Small intestine (tissue), 7 donors: Measurements from ENCODE around the gene ADAMTS18. TPM values are rescaled to one million over a fixed set of nuclear protein-coding genes. Genes with fewer than 3 reads are reported as not detected.
"Not testable (repeated sequence)": the region's sequence is repeated elsewhere in the genome, so short reads cannot be mapped to it uniquely, and the experiment has no call there.

Experiments used
- DNase-seq, 2 donors: peaks; one replicate each; pipeline versions ENCODE4 v3.0.0 to v3.0.0-alpha.2; 2013
- FAIRE-seq: peaks from 2 replicates; lab custom pipeline; 2012; peaks lifted over from hg19 to GRCh38; lab: Jason Lieb, UNC
- H3K27ac ChIP-seq, 3 donors: one replicate each; pipeline ENCODE4 v1.5.1; 2013; ENCODE audit warnings: low read length in 2 of 3, mild to moderate bottlenecking in 2 of 3, control low read depth in 1 of 3, inconsistent platforms in 1 of 3, low read depth in 1 of 3, moderate library complexity in 1 of 3
- H3K27me3 ChIP-seq, 3 donors: one replicate each; pipeline ENCODE4 v1.6.1; 2013; ENCODE audit warnings: low read length in 3 of 3, inconsistent platforms in 1 of 3; ENCODE audit not compliant: control insufficient read depth in 3 of 3, insufficient read depth in 3 of 3
- H3K36me3 ChIP-seq, 3 donors: one replicate each; pipeline ENCODE4 v1.6.1; 2013; ENCODE audit warnings: low read length in 3 of 3, inconsistent platforms in 1 of 3, low read depth in 1 of 3, mild to moderate bottlenecking in 1 of 3, moderate library complexity in 1 of 3; ENCODE audit not compliant: control insufficient read depth in 3 of 3, insufficient read depth in 2 of 3
- H3K4me1 ChIP-seq, 3 donors: one replicate each; pipeline ENCODE4 v1.6.1; 2013; ENCODE audit warnings: low read length in 2 of 3, inconsistent platforms in 1 of 3, low read depth in 1 of 3, mild to moderate bottlenecking in 1 of 3, moderate library complexity in 1 of 3; ENCODE audit not compliant: control insufficient read depth in 3 of 3, insufficient read depth in 2 of 3
- H3K4me3 ChIP-seq, 3 donors: one replicate each; pipeline ENCODE4 v1.5.1; 2013; ENCODE audit warnings: low read length in 3 of 3, control low read depth in 1 of 3, inconsistent platforms in 1 of 3, low read depth in 1 of 3, mild to moderate bottlenecking in 1 of 3, moderate library complexity in 1 of 3
- H3K9me3 ChIP-seq, 2 donors: one replicate each; pipeline ENCODE4 v1.6.1; 2013; ENCODE audit warnings: low read depth in 1 of 2, low read length in 1 of 2; ENCODE audit not compliant: control insufficient read depth in 2 of 2, insufficient read depth in 1 of 2
- WGBS, 3 donors: extraction: QIAGEN DNeasy Blood & Tissue Kit; methylation state at CpG; one replicate each; pipeline ENCODE4 v1.1.7; 2013; 5-methylcytosine and 5-hydroxymethylcytosine counted together
- polyA plus RNA-seq, 4 donors: library from polyadenylated mRNA; stranded (reverse) in 3 of 4; unstranded in 1 of 4; fragments of 200-250 nt in 3 of 4; fragments of 120-200 nt in 1 of 4; gene quantifications; one replicate each; pipeline versions ENCODE4 v1.2.1 to v1.2.3, GENCODE V29; 2013
- donor health status: healthy with polysubstance abuse.
- donor health status: control.
- donor health status: control.
- donor health status: Bipolar disorder and iron deficiency.
- donor health status: healthy.

Gene ADAMTS18
- polyA plus RNA-seq, 4 donors = 0.03 to 2.2 TPM; not detected in 2

- no peak overlapping the region for H3K4me3 ChIP-seq
- H3K4me1 ChIP-seq = no peaks in the 10 kb centered on the region
- H3K27me3 ChIP-seq = no peaks in the 10 kb centered on the region
- DNase-seq (peak in 1 of 2 donors; percentile 22), FAIRE-seq (no peak)
- no peak overlapping the region for H3K27ac ChIP-seq
- WGBS, 3 donors = 36 to 52% (median 45%) methylated on average over 10 of the region's 10 CpGs
- H3K9me3 ChIP-seq = no peaks in the 10 kb centered on the region
- no peaks in the 10 kb centered on the region for H3K36me3 ChIP-seq
These were observed 144.3 kb downstream of the ADAMTS18 start for GRCh38 chr16:77290451-77291115.

- Histone ChIP-seq H3K27me3 (no peaks in the 10 kb centered on the region), H3K4me3 (no peak overlapping the region), H3K9me3 (no peaks in the 10 kb centered on the region), H3K27ac (no peak overlapping the region), H3K4me1 (no peaks in the 10 kb centered on the region), H3K36me3 (no peaks in the 10 kb centered on the region)
- no peak for FAIRE-seq
- 60 to 81% (median 67%) methylated on average over 2 of the region's 2 CpGs for WGBS, 3 donors
- DNase-seq = no peak
These were observed 145.5 kb downstream of the ADAMTS18 start for GRCh38 chr16:77289331-77289809.

- 57 to 70% (median 59%) methylated on average over 3 of the region's 3 CpGs for WGBS, 3 donors
- no peak for FAIRE-seq
- H3K27me3 ChIP-seq = no peaks in the 10 kb centered on the region
These were observed 146.6 kb downstream of the ADAMTS18 start for GRCh38 chr16:77288222-77288621.

GRCh38 chr16:77285676-77286075 lies 149.2 kb downstream of the ADAMTS18 start:
- H3K4me1 ChIP-seq = no peaks in the 10 kb centered on the region
- no peak overlapping the region for H3K4me3 ChIP-seq
- 74 to 82% (median 78%) methylated on average over 5 of the region's 5 CpGs for WGBS, 3 donors
- H3K27ac ChIP-seq = no peak overlapping the region
- no peaks in the 10 kb centered on the region for H3K9me3 ChIP-seq
- no peak for FAIRE-seq
- no peak for DNase-seq
- no peaks in the 10 kb centered on the region for H3K36me3 ChIP-seq
- no peaks in the 10 kb centered on the region for H3K27me3 ChIP-seq

More at GRCh38 chr16:77288222-77288621, 146.6 kb downstream of the ADAMTS18 start:
- Histone ChIP-seq H3K9me3 (no peaks in the 10 kb centered on the region), H3K36me3 (no peaks in the 10 kb centered on the region), H3K4me3 (no peak overlapping the region), H3K27ac (no peak overlapping the region), H3K4me1 (no peaks in the 10 kb centered on the region)
- no peak for DNase-seq

GRCh38 chr16:77282345-77282744 lies 152.5 kb downstream of the ADAMTS18 start:
- DNase-seq (no peak), FAIRE-seq (no peak)
- no peaks in the 10 kb centered on the region for H3K4me1 ChIP-seq
- H3K27ac ChIP-seq = no peak overlapping the region
- no peaks in the 10 kb centered on the region for H3K36me3 ChIP-seq
- H3K9me3 ChIP-seq = no peaks in the 10 kb centered on the region
- H3K27me3 ChIP-seq = no peaks in the 10 kb centered on the region
- H3K4me3 ChIP-seq = no peak overlapping the region
- 46 to 69% (median 62%) methylated on average over 2 of the region's 2 CpGs for WGBS, 3 donors

GRCh38 chr16:77279316-77279715 lies 155.5 kb downstream of the ADAMTS18 start:
- WGBS, 3 donors = 59 to 64% (median 61%) methylated on average over 8 of the region's 8 CpGs
- DNase-seq, FAIRE-seq, H3K4me3 ChIP-seq, H3K9me3 ChIP-seq, H3K36me3 ChIP-seq, H3K4me1 ChIP-seq, H3K27me3 ChIP-seq, H3K27ac ChIP-seq: not testable (repeated sequence)

- H3K4me3 ChIP-seq = no peak overlapping the region
- no peaks in the 10 kb centered on the region for H3K9me3 ChIP-seq
- no peak for FAIRE-seq
- DNase-seq = no peak
- H3K27me3 ChIP-seq = no peaks in the 10 kb centered on the region
- no peaks in the 10 kb centered on the region for H3K36me3 ChIP-seq
- H3K4me1 ChIP-seq = no peaks in the 10 kb centered on the region
- 89 to 95% (median 89%) methylated on average over 2 of the region's 2 CpGs for WGBS, 3 donors
- no peak overlapping the region for H3K27ac ChIP-seq
These were observed 157.3 kb downstream of the ADAMTS18 start for GRCh38 chr16:77277571-77277970.

GRCh38 chr16:77277141-77277540 lies 157.7 kb downstream of the ADAMTS18 start:
- H3K27me3 ChIP-seq = no peaks in the 10 kb centered on the region
- FAIRE-seq (no peak), DNase-seq (no peak)
- H3K4me1 ChIP-seq = no peaks in the 10 kb centered on the region
- no peaks in the 10 kb centered on the region for H3K9me3 ChIP-seq
- 62 to 74% (median 63%) methylated on average over 2 of the region's 2 CpGs for WGBS, 3 donors
- no peak overlapping the region for H3K27ac ChIP-seq
- no peaks in the 10 kb centered on the region for H3K36me3 ChIP-seq
- H3K4me3 ChIP-seq = no peak overlapping the region

GRCh38 chr16:77276661-77277060 lies 158.2 kb downstream of the ADAMTS18 start:
- no peak overlapping the region for H3K27ac ChIP-seq
- H3K4me1 ChIP-seq = no peaks in the 10 kb centered on the region
- no peak overlapping the region for H3K4me3 ChIP-seq
- no peak for FAIRE-seq
- no peak for DNase-seq
- H3K9me3 ChIP-seq = no peaks in the 10 kb centered on the region
- WGBS, 3 donors = 84 to 91% (median 86%) methylated on average over 2 of the region's 2 CpGs
- no peaks in the 10 kb centered on the region for H3K27me3 ChIP-seq
- no peaks in the 10 kb centered on the region for H3K36me3 ChIP-seq
